COLO668 (cell line): ENCODE results near the gene KIAA1958.
"Not testable (repeated sequence)": the region's sequence is repeated elsewhere in the genome, so short reads cannot be mapped to it uniquely, and the experiment has no call there.

Experiments used
- DNase-seq: peaks from one replicate; lab custom pipeline; 2025; ENCODE audit not compliant: unreplicated experiment; lab: John Stamatoyannopoulos, UW

KIAA1958 gene

GRCh38 chr9:112489039-112489546 is 2.5 kb downstream of the KIAA1958 start:
- DNase-seq = no peak

- no peak for DNase-seq
Observed at GRCh38 chr9:112489876-112490666, 3.4 kb downstream of the KIAA1958 start.

DNA sequence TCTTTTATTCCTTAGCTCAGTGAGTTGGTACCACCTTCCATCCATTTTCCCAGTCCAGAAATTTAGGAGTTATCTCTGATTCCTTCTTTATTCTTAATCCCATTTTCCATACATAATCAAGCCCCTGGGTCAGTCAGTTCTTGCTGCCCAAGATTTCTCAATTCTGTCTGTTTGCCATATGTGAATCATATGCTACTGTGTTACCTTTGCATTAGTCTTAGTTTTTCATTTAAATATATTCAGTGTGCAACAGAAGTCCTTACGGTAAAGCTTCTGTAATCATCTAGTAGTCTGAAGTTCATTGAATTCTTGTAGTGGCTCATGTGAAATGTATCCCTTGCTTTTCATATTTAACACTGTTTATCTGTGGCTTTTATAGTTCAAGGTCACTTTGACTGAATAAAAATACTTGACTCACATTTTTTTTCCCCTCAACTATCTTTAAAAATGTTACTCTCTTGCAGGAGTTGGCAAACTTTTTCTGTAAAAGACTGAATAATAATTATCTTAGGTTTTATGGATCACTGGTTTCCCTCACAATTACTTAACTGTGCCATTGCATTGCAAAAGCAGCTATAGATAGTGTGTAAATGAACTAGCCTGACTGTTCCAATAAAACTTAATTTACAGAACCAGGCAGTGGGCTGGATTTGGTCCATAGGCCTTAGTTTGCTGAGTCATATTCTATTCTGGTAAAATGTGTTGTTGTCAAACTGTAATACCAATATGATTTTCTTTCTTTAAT is 6.9 kb downstream of the KIAA1958 start:
- no peak for DNase-seq

DNA sequence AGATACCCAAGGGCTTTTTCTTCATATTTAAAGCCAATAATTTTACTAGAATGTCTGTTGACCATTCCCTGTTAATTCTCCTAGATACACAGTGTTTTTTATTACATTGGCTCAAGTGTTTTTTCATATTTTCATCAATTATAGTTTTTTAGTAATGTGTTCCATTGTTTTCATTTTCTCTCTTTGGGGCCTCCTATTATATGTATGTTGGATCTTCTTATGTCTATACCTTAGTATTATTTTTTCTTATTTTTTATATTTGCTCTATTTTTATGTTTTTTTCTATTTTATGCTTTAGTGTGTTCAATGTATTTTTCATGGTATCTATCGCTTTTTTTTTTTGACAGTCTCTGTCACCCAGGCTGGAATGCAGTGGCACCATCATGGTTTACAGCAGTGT is 7.5 kb downstream of the KIAA1958 start:
- DNase-seq = no peak

GRCh38 chr9:112495614-112496013 is 9.0 kb downstream of the KIAA1958 start:
- DNase-seq = no peak

- no peak for DNase-seq
Observed at GRCh38 chr9:112496074-112496722, 9.6 kb downstream of the KIAA1958 start.

GRCh38 chr9:112500842-112501241 is 14.2 kb downstream of the KIAA1958 start:
- DNase-seq = no peak

- DNase-seq = no peak
Observed at GRCh38 chr9:112501287-112501686, 14.7 kb downstream of the KIAA1958 start.

DNA sequence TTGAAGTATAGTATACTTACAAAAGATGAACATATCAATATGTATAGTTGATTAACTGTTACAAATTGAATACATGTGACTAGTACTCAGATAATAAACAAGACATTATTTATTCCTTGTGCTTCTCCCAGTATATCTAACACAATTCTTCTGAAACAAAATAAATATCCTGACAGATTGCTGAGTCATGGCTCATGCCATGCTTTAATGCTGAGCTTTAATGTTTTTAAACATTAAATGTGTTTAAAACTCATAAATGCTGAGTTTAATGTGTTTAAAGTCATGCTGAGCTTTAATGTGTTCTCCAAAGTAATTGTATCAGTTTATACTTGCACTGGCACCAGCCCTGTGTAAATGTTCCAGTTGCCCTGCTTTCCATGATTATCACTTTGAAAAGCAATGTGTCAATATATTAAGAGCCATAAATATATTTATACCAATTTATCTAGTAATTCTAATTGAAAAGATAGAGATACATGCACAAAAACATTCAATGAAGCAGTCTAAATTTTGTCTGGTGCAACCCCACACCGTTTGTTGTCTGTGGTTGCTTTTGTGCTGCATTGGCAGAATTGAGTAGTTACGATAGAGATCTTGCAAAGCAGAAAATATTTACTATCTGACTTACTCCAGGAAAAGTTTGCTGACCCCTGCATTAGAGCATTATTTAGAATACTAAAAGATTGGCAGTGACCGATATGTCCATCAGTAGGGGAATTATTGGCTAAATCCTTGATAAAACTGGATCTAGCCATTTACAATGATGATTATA is 15.7 kb downstream of the KIAA1958 start:
- DNase-seq = no peak

- no peak for DNase-seq
Observed at GRCh38 chr9:112503170-112503569, 16.5 kb downstream of the KIAA1958 start.

DNA sequence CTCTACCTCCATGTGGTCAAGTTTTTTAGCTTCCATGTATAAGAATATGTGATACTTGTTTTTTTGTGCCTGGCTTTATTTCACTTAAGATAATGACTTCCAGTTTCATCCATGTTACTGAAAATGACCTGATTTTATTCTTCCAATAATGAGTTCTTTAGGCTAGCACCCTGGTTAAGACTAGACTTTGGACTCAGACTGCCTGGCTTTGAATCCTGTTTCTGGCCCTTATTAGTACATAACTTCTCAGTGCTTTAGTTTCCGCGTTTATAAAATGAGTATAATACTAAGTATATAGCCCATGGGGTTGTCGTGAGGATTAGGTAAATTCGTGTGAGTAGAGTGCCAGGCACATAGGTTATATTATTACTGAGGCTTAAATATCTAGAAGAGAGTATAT is 18.5 kb downstream of the KIAA1958 start:
- no peak for DNase-seq

DNA sequence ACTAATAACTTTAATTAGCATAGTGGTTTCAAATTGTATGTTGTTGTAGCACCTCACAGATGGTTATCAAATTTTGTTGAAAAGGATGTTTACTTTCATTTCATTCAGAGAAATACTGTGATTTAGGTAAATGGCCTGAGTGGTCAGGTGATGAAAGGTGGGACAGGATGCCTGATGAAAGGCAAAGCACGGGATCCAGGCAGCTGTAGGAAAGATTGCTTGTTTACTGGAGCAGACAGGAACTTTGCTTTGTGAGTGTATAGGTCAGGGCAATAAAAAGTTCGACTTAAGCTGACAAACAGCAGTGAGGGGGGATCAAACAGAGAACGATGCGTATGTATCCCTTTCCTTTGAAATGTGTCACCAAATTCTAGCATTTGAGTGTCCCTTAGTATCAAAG is 19.0 kb downstream of the KIAA1958 start:
- no peak for DNase-seq

- no peak for DNase-seq
Observed at GRCh38 chr9:112506571-112506970, 19.9 kb downstream of the KIAA1958 start.

DNA sequence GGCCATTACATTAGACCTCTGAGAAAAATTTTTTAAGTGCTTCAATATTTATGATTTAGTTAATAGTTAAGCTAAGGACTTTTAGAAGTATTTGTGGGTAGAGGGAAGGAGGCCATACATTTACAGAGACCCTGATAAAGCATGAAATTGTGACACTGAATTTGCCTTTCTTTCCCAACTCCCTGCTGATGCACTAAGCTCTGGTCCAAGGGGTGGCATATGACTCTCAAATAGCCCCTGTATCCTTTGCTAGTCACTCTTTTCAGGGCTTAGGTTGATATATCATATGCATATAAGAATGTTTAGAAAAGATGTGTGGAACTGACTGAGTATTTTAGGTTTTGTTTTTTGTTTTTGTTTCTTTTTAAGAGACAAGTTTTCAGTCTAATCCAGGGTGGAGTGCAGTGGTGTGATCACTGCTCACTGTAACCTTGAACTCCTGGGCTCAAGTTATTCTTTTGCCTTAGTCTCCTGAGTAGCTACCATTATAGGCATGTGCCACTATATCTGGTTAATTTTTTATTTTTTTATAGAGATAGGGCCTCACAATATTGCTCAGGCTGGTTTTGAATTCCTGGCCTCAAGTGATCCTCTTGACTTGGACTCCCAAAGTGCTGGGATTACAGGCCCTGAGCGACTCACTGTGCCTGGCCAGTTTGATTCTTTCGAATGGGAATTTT is 20.5 kb downstream of the KIAA1958 start:
- DNase-seq = no peak

DNA sequence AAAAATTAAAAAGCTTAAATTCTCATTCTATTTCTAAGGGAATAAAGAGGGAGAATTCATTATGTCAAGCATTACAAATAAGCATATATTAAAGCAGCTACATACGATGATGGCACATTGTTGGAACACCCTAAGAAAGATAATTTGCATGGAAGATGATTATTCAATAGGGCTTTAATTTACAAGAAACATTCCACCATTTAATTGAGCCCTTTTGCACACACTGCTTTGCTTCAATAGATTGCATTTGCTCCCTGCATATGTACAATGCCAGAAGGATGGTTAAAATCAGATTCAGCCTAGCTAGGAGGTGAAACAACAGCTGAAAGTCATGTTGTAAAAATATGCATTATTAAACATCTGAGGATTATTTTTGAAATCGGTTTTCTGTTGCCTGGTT is 21.8 kb downstream of the KIAA1958 start:
- no peak for DNase-seq

- DNase-seq = not testable (repeated sequence)
Observed at GRCh38 chr9:112512377-112512776, 25.8 kb downstream of the KIAA1958 start.

DNA sequence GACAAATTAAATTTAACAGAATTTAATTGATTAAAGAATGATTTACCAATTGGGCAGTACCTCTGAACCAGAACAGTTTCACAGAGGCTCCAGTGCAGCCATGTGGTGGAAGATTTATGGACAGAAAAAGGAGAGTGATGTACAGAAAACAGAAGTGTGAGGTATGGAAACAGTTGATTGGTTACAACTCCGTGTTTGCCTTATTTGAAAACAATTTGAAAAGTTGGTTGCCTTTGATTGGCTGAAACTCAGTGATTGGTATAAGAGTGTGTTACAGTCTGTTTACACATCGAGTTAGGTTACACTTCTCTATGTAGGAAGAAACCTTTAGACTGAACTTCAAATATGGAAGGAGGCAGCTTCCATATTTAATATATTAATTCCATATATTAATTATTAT is 30.1 kb downstream of the KIAA1958 start:
- no peak for DNase-seq

DNA sequence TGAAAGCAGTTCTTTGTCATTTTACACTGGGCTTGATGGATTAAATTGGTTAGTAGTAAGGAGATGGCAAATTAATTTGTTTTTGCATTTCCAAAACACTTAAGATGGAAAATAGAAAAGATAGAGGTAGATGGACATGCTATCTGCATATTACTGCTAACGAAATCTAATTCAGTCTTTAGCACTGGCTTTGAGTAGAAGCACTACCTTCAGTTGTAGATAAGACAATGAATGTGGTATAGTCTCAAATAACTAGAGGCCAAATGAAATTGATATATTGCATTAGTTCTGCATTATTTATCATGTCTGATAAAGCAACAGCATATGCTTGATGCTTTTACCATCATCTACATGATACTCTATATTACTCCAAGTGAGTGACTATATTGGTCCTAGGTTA is 33.4 kb downstream of the KIAA1958 start:
- no peak for DNase-seq

GRCh38 chr9:112520656-112521055 is 34.0 kb downstream of the KIAA1958 start:
- DNase-seq = no peak

GRCh38 chr9:112526973-112527372 is 40.3 kb downstream of the KIAA1958 start:
- DNase-seq = no peak
